GOT3 (cell line): Measurements from ENCODE around the gene NELFA.

ENCODE experiments used
- DNase-seq: peaks from one replicate; lab custom pipeline; 2025; ENCODE audit warnings: mixed read lengths; lab: John Stamatoyannopoulos, UW

NELFA gene

GRCh38 chr4:1964971-1965370, 43.8 kb downstream of the NELFA start:
- no peak for DNase-seq

- DNase-seq = no peak
Observed at GRCh38 chr4:1964443-1964842, 44.3 kb downstream of the NELFA start.

- DNase-seq = no peak
Observed at GRCh38 chr4:1962980-1963379, 45.8 kb downstream of the NELFA start.

GRCh38 chr4:1961563-1961962, 47.2 kb downstream of the NELFA start:
- DNase-seq = no peak

GRCh38 chr4:1961038-1961437, 47.7 kb downstream of the NELFA start:
- no peak for DNase-seq

- DNase-seq = no peak
Observed at GRCh38 chr4:1960170-1960825, 48.5 kb downstream of the NELFA start.

DNA sequence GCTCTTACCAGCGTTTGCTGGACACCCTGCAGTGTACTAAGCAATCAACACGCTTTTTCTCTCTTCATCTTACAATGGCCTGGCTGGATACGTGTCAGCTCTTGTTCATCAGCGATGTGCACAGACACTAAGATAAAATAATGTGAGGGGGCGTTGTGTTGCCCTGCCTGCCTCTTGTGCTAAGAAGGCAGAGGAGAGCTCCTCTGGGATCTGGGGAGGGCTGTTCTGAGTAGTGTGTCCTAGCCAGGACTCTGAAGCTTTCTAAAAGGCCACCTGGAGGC, 49.7 kb downstream of the NELFA start:
- no peak for DNase-seq

GRCh38 chr4:1958276-1959103, 50.3 kb downstream of the NELFA start:
- DNase-seq = no peak

DNA sequence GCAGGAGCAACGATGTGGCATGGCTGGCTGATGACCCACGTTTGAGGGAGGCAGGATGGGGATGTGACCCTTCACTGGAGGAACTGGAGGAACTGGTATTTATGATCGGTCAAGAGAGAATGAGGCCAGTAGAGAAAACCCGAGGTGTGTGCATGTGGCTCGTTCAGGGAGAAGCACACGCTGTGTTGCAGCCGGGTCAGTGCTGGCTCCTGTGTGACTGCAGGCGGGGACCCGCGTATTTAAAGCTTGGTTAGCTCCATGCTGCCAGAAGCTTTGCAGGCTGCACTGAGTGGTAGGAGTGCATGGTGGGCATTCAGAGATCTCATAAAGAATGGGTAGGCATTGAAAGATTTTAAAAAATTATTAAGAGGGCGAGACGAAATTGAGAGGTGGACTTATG, 52.1 kb downstream of the NELFA start:
- no peak for DNase-seq

DNA sequence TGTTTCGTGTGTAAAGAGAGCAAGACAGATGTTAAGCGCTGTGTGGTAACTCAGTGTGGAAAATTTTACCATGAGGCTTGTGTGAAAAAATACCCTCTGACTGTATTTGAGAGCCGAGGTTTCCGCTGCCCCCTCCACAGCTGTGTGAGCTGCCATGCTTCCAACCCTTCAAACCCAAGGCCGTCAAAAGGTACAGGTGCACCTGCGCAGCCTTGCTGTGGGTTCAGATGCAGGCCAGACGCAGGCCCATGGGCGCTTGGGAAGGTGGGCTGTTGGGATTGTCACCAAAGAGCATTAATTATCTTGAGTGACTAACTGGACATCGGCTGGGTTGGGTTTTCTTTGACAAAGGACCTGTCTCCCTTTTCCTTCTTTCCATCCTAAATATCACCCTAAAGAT, 55.4 kb downstream of the NELFA start:
- no peak for DNase-seq

DNA sequence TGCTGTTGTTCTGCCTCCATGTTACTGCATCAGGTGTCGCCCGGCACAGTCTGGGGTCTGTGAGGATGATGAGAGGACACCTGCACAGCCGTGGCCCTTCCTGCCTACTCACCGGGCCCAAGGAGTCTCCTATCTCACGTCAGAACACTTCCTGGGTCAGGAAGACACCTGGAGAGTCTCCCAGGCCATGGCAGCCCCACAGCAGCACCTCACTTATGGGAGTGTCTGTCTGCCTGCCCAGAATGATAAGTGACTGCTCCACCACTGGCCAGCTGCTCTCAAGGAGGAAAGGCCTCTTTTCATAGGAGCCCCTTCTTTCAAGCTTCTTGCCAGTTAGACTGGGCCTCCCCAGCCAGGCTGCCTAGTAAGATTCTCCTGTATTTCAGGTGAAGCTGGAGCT, 56.1 kb downstream of the NELFA start:
- no peak for DNase-seq

DNA sequence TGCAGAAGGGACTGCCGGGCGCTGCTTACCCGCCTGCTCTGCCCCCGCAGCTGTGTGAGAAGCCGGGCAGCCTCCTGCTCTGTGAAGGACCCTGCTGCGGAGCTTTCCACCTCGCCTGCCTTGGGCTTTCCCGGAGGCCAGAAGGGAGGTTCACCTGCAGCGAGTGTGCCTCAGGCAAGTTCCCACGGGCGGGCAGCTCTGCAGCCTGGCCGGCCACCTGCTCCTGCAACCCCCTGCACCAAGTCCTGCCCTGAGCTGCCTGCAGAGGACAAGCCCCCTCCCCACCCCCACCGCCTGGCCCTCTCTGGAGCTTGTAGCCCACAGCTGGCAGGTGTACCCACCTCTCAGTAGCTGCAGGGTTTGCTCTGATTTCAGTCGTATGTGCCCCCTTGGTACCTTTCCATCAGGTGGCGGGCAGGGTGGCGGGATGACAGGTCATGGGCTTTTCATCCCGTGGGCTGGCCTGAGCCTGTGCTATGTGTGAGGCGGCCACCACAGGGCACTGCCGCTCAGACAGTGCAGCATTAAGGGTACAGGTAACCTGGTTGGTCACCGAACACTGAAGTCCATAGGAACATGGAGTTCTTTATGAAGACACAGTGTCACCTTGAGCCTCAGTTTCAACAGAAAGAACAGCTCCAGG, 56.6 kb downstream of the NELFA start:
- no peak for DNase-seq

GRCh38 chr4:1950369-1950768, 58.4 kb downstream of the NELFA start:
- DNase-seq = no peak

GRCh38 chr4:1948892-1949436, 59.8 kb downstream of the NELFA start:
- no peak for DNase-seq

DNA sequence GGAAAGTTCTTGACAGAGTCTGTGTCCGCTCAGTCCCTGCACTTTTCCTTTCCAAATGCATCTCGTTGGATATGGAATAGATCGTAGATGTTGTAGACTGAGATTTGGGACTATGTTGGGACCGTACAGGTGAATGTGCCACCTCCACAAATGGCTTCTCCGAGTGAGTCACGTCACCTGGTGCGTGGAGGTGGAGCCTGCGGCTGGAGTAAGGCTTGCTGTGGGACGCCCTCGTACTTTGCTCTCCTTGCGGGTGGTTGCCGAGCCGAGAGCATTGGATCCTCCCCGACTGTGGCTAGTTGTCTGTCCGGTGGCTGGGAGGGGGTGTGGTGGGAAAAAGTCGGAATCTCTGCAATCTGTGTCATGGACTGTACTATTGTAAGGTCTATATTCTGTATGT, 60.5 kb downstream of the NELFA start:
- DNase-seq = no peak

- no peak for DNase-seq
Observed at GRCh38 chr4:1945912-1946311, 62.9 kb downstream of the NELFA start.

- DNase-seq = no peak
Observed at GRCh38 chr4:1945124-1945895, 63.5 kb downstream of the NELFA start.

DNA sequence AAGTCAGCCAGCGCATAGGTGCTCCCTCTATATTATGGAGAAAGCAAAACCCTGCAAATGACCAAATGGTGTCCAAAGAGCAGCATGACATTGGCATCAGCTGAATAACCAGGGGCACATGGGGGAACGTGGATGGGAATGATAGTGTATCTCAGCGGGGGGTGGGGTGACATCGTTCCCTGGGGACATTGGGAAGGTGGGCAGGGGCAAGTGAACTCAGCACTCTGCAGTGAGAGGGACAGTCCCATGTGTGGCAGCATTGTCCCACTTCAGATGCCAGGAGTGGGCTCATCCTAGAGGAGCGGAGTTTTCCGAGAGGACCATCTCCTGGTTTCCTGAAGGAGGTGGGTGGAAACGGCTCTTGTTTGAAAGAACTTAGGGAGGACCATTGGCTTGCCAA, 64.8 kb downstream of the NELFA start:
- no peak for DNase-seq

DNA sequence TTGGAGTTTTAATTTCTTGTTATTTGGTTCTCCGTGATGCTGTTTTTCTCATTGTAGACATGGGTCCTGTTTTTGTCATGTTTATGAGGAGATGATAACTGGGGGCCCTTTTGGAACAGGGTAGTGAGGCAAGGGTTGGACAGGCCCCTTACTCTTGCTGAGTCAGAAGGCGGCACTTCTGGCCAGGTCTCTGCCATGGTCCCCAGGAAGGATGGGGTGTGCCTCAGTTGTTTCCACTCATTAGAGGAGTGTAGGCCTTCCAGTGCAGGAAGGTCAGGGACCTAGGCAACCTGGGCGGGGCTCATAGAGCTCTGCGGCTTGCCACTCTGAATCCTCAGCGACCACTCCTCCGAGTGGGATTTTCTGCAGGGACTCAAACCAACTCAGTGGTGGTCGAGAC, 68.2 kb downstream of the NELFA start:
- no peak for DNase-seq

GRCh38 chr4:1939664-1940509, 68.9 kb downstream of the NELFA start:
- no peak for DNase-seq

GRCh38 chr4:1938027-1938426, 70.7 kb downstream of the NELFA start:
- no peak for DNase-seq
